ENCODE results near the gene ACKR3. TPM values are rescaled to one million over a fixed set of nuclear protein-coding genes. Genes with fewer than 3 reads are reported as not detected.

The ACKR3 gene
- total RNA-seq, 2 donors from 2014 or later = 3.5 to 10.1 TPM

DNA sequence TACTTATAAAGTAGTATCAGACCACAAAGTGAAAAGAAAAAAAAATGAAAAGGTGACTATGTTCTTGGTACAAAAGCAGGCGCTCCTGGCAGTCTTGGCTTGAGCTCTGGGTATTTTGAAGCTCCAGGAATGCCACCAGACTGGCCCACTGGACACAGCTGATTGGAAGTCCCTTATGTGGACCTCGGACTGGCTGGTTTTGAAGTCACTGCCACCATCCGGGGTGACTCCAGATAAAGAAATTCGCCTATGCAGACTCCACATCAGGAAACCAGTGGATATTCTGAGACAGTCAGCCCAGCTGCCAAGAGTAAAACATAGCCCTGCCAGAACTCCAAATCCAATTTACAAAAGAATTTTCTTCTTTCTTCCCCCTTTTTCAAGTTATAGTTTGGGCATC is 28.0 kb downstream of the ACKR3 start:
- H3K9ac ChIP-seq (ENCODE audit: low read depth in 2 of 2, low read length in 2 of 2) = no peak overlapping the region
- TF ChIP-seq, protein P1, sequence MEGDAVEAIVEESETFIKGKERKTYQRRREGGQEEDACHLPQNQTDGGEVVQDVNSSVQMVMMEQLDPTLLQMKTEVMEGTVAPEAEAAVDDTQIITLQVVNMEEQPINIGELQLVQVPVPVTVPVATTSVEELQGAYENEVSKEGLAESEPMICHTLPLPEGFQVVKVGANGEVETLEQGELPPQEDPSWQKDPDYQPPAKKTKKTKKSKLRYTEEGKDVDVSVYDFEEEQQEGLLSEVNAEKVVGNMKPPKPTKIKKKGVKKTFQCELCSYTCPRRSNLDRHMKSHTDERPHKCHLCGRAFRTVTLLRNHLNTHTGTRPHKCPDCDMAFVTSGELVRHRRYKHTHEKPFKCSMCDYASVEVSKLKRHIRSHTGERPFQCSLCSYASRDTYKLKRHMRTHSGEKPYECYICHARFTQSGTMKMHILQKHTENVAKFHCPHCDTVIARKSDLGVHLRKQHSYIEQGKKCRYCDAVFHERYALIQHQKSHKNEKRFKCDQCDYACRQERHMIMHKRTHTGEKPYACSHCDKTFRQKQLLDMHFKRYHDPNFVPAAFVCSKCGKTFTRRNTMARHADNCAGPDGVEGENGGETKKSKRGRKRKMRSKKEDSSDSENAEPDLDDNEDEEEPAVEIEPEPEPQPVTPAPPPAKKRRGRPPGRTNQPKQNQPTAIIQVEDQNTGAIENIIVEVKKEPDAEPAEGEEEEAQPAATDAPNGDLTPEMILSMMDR (IDR thresholded peaks at IDR 0.05) = no peak
- no peak overlapping the region for H3K27ac ChIP-seq
- no peaks in the 10 kb centered on the region for H3K27me3 ChIP-seq
- H3K9me3 ChIP-seq = no peaks in the 10 kb centered on the region
- no peak for DNase-seq
- no peaks in the 10 kb centered on the region for H3K4me1 ChIP-seq
- intact Hi-C loops (cut with DNase I) = no loop called here
- no peak overlapping the region for H3K4me3 ChIP-seq
- no peaks in the 10 kb centered on the region for H3K36me3 ChIP-seq

DNA sequence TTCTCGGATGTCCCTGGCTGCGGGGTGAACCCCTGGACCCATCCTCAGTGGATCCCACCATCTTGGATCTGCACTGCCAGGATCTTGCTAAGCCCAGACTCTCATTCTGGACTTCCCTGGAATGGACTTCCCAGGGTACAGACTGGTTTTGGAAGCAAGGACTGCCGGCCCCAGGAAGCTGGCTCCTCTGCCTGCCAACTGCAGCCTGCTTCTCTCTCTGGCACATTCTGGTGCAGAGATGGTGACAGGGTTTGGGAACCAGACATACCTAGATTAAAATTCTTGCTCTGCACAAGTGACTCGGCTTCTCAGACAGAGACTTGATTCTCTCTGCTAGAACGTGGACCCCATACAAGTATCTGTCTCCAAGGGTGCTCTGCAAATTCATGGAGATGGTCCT is 29.4 kb downstream of the ACKR3 start:
- no peaks in the 10 kb centered on the region for H3K36me3 ChIP-seq
- TF ChIP-seq, protein P1 (IDR thresholded peaks at IDR 0.05) = no peak
- no peaks in the 10 kb centered on the region for H3K4me1 ChIP-seq
- intact Hi-C loops (cut with DNase I) = no loop called here
- no peak overlapping the region for H3K9ac ChIP-seq (ENCODE audit: low read depth in 2 of 2, low read length in 2 of 2)
- DNase-seq = no peak
- no peaks in the 10 kb centered on the region for H3K27me3 ChIP-seq
- no peak overlapping the region for H3K27ac ChIP-seq
- no peaks in the 10 kb centered on the region for H3K9me3 ChIP-seq
- H3K4me3 ChIP-seq = no peak overlapping the region

DNA sequence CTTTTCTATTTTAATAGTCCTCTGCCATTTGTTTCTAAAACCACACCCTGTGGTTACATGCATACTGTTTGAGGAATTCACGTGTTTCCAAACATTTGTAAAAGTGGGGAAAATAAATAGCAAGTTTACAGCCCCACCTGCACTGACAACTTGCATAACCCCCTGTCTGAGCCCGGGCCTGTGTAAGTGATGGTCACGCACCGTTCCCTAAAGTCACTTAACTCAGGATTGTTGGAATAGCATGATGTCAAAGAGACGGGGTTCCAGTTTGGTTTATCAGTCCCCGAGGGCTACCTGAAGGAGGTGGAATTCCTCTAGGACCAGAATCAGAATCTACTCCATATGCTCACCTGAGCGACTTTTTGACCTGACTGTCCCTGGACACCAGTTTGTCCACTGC is 30.5 kb downstream of the ACKR3 start:
- Histone ChIP-seq H3K27me3 (no peaks in the 10 kb centered on the region), H3K27ac (no peak overlapping the region), H3K9me3 (no peaks in the 10 kb centered on the region), H3K4me3 (no peak overlapping the region), H3K4me1 (no peaks in the 10 kb centered on the region), H3K9ac (ENCODE audit: low read depth in 2 of 2, low read length in 2 of 2) (no peak overlapping the region), H3K36me3 (no peaks in the 10 kb centered on the region)
- TF ChIP-seq, protein P1 (IDR thresholded peaks at IDR 0.05) = no peak
- intact Hi-C loops (cut with DNase I) = no loop called here
- DNase-seq = no peak

DNA sequence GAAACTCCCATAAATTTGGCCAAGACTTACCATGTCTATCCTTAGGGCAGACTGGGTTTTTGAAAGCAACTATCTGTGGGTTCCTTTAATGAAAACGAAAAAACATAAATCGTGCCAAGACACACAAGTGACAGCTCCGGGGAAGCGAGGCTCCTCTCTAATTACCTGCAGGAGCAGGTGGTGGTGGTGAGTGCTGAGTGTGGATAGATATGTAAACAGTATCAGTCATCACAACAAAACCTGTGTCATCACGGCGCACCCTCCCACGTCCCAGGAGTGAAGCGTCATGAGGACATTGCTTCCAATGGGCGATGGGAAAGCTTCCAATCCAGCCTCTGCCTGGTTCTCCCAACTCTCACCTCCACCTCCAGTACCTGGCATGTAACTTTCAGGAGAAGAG is 31.3 kb downstream of the ACKR3 start:
- no peak overlapping the region for H3K9ac ChIP-seq (ENCODE audit: low read depth in 2 of 2, low read length in 2 of 2)
- no peak for DNase-seq
- TF ChIP-seq, protein P1 (IDR thresholded peaks at IDR 0.05) = no peak
- H3K4me1 ChIP-seq = no peaks in the 10 kb centered on the region
- H3K27ac ChIP-seq = no peak overlapping the region
- no peaks in the 10 kb centered on the region for H3K9me3 ChIP-seq
- no peaks in the 10 kb centered on the region for H3K27me3 ChIP-seq
- no peak overlapping the region for H3K4me3 ChIP-seq
- no peaks in the 10 kb centered on the region for H3K36me3 ChIP-seq
- intact Hi-C loops (cut with DNase I) = no loop called here

DNA sequence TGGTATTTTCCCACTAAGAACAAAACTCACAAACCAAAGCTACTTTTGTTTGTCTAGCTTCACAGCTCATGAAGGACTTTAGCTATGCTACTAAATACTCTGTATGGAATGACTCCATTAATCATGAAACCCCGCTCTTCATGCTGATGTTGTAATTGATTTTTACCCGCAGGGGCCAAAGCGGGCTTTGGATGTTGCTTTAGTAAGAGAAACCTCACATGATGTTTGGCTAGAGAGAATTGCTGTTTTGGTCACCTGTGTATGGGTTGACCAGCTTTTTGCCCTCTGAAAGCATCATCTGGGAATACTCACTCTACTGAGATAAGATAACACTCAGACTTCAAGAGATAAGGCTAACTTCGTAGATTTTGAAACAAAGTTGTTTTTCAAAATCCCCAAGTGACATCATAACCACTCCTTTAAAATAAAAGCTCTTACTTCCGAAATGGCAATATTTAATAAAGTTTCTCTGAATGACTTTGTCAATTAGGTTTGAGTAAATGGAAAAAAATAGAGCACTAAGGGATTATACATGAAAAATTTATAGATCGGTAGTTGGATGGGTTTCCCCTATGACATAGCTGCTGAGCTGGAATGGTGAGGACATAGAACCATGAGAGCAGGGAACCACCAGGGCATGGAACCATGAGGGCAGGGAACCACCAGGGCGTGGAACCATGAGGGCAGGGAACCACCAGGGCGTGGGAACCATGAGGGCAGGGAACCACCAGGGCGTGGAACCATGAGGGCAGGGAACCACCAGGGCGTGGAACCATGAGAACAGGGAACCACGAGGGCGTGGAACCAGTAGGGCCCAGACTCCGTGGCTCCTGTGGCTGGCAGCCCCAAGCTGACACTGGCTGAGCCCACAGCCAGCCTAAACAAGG is 31.9 kb downstream of the ACKR3 start:
- Histone ChIP-seq H3K4me3 (no peak overlapping the region), H3K27me3 (no peaks in the 10 kb centered on the region), H3K9ac (ENCODE audit: low read depth in 2 of 2, low read length in 2 of 2) (no peak overlapping the region), H3K9me3 (no peaks in the 10 kb centered on the region), H3K36me3 (no peaks in the 10 kb centered on the region), H3K27ac (no peak overlapping the region), H3K4me1 (no peaks in the 10 kb centered on the region)
- TF ChIP-seq, protein P1 (IDR thresholded peaks at IDR 0.05) = no peak
- intact Hi-C loops (cut with DNase I) = no loop called here
- no peak for DNase-seq

Measured in colonic mucosa (tissue), 4 donors.